Stimulated activated CD4-positive, alpha-beta T cell treated with anti-CD3 and anti-CD28 coated beads, Interleukin-2, amount 100 ng/mL, for 48 hours (primary cell): ENCODE results near the gene CPHXL2.

Experiments
- DNase-seq, 2 donors: peaks; one replicate each; pipeline ENCODE4 v3.0.0-alpha.2; 2020

The CPHXL2 gene

GRCh38 chr16:75676909-75677308 lies at the start of gene CPHXL2:
TSS of gene CPHXL2 (minus strand) at chr16:75677009. CDS start at chr16:75676999, 10 bp downstream.
- DNase-seq = no peak

DNA sequence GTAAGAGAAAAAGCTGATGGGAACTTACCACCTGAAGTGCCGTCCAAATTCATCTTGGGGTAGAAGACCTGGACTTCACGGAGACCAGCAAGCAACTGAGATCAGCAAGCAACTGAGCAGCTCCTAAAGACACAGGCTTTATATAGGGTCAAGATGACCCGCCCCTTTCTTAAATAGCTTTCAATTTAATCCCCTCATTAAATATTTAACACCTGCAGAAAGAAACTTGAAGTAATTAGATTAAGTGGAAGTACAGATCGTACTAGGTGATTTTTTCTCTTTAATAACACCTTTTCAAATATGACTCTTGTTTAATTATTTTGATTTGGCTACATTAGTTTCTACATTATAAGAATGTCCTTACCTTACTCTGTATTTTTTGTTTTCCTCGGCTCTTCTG lies 49.6 kb upstream of the CPHXL2 start, which contains the start of gene CPHXL:
CPHXL (minus strand) TSS at position 101 of the 400 bp plus-strand sequence; CDS start at position 53, 48 bp downstream.
- DNase-seq = no peak

- no peak for DNase-seq
Measured at GRCh38 chr16:75718452-75718851, 41.6 kb upstream of the CPHXL2 start.

DNA sequence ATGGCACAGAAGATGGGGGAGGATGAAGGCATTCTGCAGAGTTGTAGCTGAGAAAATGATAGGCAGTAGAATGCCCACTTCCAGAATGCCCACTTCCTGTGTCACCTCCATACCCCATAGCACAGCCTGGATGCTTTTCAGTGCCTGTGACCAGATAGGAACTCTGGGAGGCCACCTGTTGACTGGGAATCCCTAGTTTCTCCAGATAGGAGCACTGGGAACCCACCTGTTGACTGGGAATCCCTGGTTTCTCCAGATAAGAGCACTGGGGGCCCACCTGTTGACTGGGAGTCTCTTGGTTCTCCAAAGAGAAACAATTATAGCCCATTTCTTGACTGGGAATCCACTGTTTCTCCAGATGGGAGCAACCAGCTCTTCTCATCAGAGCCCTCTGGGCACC lies 37.9 kb upstream of the CPHXL2 start:
- no peak for DNase-seq

DNA sequence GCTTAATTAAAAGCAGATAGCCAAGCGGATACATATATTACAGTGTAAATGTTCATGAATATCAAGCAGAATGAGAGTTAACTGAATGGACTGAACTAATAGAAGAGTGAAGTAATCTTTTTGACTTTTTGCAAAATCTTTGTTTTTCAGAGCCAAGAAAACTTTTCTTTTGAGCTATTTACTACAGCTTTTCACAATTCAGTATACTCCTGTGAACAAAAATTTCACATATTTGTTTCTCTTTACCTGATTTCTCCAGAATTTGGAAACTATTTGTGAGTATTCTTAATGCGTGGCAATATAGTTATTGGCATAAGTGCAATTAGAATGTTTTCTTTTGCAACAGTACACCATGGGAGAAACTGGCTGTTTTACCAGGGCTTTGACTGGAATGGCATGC lies 33.5 kb upstream of the CPHXL2 start:
- no peak for DNase-seq

DNA sequence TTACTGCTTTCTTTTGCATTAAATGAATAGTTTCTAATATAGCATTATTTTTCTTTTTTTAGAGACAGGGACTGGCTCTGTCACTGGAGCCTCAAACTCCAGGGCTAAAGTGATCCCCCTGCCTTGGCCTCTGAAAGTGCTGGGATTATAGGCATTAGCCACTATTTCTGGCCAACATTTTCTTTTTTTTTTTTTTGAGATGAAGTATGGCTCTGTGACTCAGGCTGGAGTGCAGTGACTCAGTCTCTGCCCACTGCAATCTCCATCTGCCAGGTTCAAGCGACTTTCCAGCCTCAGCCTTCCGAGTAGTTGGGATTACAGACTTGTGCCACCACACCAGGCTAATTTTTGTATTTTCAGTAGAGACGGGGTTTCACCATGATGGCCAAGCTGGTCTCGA lies 26.5 kb upstream of the CPHXL2 start:
- DNase-seq = no peak

GRCh38 chr16:75702242-75702641 lies 25.4 kb upstream of the CPHXL2 start:
- DNase-seq = no peak

DNA sequence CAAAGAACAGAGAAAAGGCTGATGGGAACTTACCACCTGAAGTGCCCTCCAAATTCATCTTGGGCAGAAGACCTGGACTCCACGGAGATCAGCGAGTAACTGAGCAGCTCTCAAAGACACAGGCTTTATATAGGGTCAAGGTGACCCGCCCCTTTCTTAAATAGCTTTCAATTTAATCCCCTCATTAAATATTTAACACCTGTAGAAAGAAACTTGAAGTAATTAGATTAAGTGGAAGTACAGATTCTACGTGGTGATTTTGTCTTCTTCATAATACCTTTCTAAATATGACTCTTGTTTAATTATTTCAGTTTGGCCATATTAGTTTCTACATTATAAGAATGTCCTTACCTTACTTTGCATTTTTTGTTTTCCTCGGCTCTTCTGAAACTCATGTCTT lies 24.6 kb upstream of the CPHXL2 start, which contains the start of gene DUXB:
DUXB (minus strand) TSS at position 101 of the 400 bp plus-strand sequence; CDS start at position 58, 43 bp downstream.
- DNase-seq = no peak

- DNase-seq = no peak
Measured at GRCh38 chr16:75697571-75697970, 20.8 kb upstream of the CPHXL2 start.

DNA sequence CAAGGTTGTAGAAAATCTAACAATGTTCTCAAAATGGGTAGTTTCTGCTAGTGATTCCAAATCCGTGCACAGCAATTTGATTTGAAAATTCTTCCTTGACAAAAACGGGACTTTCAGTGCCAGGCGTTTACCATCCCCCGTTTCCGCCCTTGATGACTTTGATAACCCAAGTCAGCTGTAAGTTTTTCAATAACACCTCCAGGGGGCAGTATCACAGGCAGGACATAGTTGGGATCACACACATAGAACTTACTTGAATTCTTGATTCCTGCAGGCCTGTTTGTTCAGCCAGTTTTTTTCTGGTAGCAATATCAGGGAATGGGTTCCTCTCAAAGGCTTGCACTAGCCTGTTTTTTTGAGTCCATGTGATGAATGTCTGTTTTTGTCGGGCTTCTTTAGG lies 18.9 kb upstream of the CPHXL2 start:
- no peak for DNase-seq

DNA sequence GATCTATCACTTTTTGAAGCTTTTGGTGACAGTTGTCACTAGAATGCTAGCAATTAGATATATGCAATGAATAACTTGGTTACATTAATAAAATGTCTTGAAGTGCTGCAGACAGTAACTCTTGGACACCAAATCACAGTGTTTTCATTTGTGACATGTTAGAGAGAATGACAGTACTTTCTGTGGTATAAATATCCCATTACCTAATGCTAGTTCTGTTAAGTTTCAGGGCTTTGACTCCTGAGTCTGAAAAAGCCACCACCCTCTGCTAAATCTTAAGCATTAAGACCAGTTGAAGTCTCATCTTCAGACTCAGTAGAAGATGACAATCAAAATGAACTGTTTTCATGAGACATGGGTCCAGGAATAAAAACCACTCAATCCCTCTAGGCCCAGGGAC lies 10.6 kb upstream of the CPHXL2 start:
- no peak for DNase-seq

DNA sequence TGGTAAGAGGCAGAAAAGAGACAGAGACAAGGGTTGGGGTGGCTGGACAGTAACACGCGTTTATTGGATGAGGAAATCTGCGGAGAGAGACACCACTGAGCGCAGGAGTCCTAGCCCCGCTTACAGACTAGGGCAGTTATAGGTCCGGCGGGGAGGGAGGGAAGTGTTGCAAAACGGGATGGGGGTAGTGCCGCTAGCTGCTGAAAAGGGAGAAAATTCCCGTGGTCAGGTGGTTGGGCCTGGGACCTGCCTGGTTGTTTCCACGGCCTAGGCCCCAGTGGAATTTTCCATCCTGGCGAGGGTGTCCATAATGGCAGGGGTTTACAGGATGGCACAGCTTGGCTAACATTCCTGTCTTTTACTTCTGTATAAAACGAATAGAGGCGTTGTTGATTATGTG lies 5.5 kb upstream of the CPHXL2 start:
- no peak for DNase-seq

DNA sequence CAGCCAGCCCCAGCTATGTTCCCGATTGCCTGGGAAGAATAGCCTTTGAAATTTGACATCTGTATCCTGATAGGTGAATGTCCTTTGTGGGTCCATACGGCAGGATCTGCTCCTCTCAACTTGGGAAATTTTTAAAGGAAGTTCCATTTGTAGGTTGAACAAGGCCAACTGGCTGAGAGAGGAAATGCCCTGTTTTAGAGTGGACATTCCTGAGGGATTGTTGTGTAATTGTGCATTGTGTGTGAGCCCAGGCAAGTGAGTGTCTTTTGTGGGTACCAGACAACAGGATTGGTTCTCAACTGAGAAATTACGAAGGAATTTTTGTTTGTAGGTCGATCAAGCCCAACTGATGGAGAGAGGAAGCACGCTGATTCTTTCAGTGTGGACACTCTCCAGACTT lies 2.6 kb upstream of the CPHXL2 start:
- DNase-seq = no peak

DNA sequence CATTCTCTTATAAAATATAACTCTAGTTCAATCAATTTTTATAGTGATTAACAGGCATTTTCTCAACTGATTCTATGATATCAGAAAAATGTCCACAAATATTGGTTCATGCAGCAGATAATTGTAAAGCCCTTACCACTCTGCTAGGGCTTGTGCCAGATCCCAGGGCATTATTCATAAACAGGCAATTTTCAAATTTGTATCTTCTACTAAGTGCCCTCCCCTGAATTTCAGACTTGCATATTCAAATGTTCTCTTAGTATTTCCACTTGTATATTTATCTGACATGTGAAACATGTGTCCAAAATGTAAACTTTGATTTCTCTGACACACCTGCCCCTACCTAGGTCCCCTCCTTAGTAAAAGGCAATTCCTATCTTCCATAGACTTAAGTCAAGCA lies 9.3 kb downstream of the CPHXL2 start:
- no peak for DNase-seq

DNA sequence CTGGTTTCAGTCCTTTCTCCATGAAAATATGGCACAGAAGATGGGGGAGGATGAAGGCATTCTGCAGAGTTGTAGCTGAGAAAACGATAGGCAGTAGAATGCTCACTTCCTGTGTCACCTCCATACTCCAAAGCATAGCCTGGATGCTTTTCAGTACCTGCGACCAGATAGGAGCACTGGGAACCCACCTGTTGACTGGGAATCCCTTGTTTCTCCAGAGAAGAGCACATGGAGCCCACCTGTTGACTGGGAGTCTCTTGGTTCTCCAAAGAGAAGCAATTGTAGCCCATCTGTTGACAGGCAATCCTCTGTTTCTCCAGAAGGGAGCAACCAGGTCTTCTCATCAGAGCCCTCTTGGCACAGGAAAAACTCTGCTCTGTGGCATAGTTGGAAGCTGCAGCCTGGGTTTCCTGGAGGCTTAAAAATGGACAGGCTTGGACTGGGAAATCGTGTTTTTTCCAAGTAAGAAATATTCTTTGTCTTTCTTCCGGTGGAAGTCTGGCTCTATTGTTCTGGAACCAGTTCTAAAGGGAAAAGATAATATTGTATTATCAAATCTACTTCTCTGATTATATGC lies 16.0 kb downstream of the CPHXL2 start:
- DNase-seq = no peak

GRCh38 chr16:75660321-75660720 lies 16.5 kb downstream of the CPHXL2 start:
- no peak for DNase-seq

DNA sequence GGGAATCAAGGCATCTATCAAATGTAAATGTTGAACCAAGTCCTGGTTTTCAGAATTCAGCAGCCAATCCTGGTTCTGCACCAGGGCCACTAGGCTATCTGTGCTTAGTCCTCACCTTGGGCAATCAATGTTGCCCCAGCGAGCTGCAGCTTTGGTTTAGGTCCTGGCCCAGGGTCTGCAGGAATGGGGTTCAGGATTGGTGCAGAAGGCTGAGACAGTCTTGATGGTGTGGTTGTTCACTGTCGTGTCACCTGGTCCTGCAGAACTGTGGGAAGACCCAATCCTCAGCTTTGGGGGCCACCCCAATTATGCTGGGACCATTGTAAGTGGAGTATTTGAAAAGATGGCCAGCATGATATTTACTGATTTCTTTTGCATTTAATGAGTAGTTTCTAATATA lies 18.6 kb downstream of the CPHXL2 start:
- no peak for DNase-seq

- no peak for DNase-seq
Measured at GRCh38 chr16:75653922-75654321, 22.9 kb downstream of the CPHXL2 start.

GRCh38 chr16:75648265-75649076 lies 28.3 kb downstream of the CPHXL2 start:
- DNase-seq = peak; percentile 77 to 81

- peak; percentile 87 to 88 for DNase-seq
Measured at GRCh38 chr16:75647492-75648264, 29.1 kb downstream of the CPHXL2 start, which contains the start of the genes KARS1 and TERF2IP. TSS of gene KARS1 (minus strand) at chr16:75647665. CDS start at chr16:75647639, 26 bp downstream. TSS of gene TERF2IP (plus strand) at chr16:75647773. CDS start at chr16:75647883, 110 bp downstream.

DNA sequence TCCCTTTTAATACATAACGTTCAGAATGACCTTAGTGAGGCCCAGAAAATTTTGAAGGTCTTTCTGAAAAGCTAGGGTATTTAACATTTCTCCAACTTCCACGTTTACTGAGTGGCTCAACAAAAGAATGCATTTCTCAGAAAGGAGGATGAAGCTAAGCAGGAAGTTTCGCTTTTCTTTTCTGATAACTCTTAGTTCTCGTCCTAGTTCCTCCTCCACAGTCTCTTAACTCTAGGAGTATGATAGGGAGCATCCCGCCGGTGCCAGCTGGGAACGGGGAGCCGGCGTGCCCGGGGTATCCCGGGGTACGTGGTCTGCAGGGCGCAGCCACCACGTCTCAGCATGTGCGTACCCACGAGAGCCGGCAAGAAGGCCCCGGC lies 29.7 kb downstream of the CPHXL2 start:
- DNase-seq = peak in 1 of 2 donors; percentile 20

- DNase-seq = no peak
Measured at GRCh38 chr16:75644240-75645012, 32.4 kb downstream of the CPHXL2 start.

DNA sequence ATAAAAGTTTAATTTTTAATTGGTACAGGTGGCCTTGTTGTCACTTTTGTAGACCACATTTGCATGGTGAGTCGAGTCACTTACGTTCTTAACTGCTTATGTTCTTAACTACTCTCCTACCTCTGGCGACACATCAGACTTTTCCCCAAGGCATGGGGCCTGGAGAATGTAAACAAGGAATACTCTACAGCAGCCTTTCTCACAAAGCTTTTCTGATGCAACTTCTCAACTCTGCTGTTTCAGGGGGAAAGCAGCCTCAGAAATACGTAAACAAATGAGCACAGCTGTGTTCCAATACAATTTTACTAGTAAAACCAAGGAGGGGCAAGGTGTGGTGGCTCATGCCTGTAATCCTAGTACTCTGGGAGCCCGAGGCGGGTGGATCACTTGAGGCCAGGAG lies 36.2 kb downstream of the CPHXL2 start:
- no peak for DNase-seq
